D721Med (cell line): ENCODE measurements around the gene RASL11B.

ENCODE experiments used
- DNase-seq: peaks from one replicate; pipeline ENCODE4 v3.0.0; 2011; ENCODE audit warnings: low spot score; ENCODE audit not compliant: insufficient read length
- FAIRE-seq: peaks from 2 replicates; lab custom pipeline; 2011; peaks lifted over from hg19 to GRCh38; lab: Jason Lieb, UNC
- TF ChIP-seq, protein P1 (sequence below): IDR thresholded peaks from 2 replicates; pipeline ENCODE4 v1.5.1; 2012; ENCODE audit warnings: mild to moderate bottlenecking, control low read depth; ENCODE audit not compliant: insufficient read depth; ENCODE audit errors: missing control alignments

Gene RASL11B

DNA sequence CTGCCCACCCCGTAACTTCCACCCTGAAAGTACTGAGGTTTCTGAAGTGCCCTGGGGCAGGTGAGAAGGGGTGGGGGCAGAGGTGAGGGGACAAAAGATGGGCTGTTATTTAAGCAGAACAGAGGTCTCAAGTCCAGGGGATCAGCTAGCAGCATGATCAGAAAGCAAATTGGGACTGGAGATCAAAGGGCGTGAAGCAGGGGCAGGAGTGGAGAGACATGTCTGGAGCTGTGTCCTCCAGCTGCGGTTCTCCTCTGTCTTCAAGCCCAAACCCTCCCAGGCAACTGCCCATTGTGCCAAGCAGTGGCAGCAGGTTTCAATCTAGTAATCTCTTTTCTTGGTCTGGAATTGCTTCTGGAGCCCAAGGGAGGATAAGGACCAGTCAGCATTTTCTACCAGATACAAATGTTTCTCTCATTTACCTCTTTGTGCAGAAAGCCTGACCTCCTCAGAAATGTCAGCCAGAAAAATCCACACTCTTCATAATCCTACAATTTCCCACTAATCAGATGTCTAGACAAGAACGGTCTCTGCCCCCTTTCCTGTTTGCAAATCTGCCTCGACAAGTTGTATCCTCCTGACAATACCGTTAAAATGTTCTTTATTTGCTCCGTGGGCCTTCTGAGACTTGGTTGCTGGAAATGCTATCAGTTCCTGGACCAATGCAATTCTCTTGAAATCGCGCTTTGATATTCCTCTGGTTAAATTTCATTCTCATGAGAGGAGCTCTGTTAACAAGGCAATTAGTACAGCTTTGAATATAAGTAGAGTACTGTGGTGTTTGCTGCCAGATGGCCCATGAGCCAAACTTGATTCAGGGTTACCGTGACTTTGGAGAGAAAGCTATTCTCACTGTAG lies 23.2 kb upstream of the RASL11B start:
- DNase-seq (no peak), FAIRE-seq (no peak)
- TF ChIP-seq, protein P1, sequence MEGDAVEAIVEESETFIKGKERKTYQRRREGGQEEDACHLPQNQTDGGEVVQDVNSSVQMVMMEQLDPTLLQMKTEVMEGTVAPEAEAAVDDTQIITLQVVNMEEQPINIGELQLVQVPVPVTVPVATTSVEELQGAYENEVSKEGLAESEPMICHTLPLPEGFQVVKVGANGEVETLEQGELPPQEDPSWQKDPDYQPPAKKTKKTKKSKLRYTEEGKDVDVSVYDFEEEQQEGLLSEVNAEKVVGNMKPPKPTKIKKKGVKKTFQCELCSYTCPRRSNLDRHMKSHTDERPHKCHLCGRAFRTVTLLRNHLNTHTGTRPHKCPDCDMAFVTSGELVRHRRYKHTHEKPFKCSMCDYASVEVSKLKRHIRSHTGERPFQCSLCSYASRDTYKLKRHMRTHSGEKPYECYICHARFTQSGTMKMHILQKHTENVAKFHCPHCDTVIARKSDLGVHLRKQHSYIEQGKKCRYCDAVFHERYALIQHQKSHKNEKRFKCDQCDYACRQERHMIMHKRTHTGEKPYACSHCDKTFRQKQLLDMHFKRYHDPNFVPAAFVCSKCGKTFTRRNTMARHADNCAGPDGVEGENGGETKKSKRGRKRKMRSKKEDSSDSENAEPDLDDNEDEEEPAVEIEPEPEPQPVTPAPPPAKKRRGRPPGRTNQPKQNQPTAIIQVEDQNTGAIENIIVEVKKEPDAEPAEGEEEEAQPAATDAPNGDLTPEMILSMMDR, result no peak

DNA sequence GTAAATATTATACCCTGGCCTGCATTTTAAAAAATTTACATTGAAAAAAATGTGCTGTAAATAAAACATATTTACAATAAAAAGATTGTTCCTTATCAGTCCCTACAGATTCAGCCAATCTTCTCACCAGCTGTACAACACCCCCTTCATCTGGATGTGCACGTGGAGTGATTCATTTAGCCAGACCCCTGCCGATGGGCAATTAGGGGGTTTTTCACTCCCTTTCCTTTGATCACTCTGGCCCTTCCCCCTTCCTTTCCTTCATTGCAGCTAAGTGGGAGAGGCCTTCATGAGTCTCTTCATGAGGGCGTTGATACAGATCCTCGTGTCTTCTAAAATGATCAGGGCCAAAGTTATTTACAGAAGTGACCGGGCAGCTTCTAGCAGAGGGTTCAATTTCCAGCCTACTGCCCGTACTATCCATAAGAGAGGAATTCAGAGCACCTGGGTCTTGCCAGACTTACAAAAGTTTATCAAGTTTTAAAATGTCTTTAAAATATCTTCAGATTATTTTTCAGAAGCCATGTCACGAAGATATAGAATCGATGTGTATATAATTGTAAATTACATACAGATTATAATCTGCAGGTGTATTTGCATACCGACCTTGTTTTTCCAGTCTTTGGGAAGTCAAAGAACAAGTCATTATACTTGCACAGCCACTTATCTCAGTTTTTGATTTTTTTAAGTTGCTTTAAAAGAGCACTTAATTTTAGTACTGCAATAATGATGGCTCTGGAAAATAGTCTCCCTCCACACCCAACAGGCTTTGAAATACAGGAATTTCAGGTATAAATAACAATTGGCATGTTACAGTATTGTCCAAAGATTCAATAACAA lies 21.4 kb upstream of the RASL11B start:
- no peak for FAIRE-seq
- DNase-seq, result no peak
- TF ChIP-seq, protein P1, result no peak

DNA sequence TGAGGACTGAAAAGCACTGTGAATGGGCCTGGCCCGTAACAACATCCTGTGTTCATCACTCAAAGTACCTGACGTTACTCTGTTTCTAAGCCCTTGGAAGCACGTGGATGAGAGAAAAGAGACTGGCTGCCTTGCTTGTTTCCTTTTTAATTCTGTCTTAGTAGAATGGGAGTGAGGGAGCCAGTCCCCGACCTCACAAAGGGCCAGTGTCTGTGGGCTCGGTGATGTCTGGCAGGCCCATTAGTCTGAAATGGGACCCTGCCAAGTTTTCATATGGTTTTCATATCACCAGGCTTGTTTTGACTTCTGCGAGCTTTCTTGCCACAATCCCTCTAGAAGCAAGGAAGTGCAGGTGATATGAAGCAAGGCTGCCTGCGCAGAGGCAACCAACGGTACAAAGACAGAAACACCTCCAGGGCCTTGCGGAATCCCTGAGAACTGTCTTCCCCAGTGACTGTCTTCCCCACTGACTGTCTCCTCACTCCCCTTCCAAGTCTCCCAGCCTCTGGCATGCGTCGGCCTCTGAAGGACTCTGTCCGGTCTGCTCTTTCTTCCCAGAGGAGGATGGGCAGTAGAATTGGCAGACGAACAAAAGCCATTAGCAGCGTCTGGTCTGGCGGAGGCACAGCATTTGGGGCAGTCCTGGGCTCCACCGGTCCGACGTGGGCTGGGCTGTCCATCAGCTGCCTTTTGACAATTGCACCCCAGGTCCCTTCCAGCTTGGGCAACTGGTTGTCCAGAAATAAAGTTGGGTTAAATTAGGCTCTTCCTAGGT lies 20.2 kb upstream of the RASL11B start:
- DNase-seq (no peak), FAIRE-seq (no peak)
- TF ChIP-seq, protein P1, result no peak

DNA sequence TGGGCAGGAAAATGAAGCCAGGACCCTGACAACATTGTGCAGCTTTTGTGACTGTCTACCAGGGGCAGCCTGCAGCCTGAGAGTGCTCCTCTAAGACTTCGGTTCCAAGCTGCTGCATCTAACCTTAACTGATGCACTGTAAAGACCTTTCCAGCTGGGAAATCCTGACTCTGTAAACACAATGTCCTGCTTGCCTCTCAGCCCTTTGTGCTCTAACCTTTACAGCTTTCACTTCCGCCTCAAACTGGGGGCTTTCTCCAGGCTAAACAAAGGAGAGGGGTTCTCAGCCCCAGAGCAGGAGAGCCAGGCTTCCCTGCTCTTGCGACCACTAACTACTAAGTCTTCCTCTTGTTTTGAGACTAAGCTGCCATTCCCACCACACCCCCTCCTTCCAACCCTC lies 19.3 kb upstream of the RASL11B start:
- TF ChIP-seq, protein P1, result no peak
- DNase-seq (no peak), FAIRE-seq (no peak)

DNA sequence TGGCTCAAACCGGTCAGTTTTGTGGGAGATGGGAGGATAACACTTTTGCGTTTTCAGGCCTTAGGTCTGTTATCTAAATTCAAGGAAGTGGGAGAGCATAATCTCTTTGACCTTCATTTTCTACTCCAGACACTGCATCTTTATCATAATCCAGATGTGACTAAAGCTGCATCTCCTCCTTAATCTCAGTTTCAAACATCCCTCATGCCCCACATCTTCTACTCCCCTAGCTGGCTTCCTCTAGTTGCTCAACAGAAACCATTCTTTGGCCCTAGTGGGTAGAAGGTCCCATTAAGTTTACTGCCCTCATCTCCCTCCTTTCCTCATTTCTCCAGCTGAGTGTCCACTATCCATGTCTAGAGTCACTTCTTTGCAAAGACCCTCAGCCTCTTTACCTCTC lies 18.8 kb upstream of the RASL11B start:
- TF ChIP-seq, protein P1, result no peak
- DNase-seq (no peak), FAIRE-seq (no peak)

DNA sequence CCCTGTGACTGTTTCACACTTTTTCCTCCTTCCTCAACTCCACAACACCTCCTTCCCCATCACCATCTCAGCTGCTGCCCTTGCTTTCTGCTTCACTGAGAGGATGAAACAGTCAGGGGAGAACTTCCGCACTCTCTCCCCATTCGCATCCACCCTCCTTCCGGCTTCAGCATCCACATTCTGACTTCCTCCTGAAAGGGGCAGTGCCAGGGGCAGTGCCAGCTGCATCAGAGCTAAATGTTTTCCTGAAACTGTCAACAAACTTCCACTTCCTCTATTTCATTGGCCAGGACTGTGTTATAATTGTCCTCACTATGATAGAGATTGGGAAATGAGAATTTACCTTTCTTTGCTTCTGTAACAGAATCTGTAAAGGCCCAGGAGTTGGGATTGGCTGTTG lies 18.2 kb upstream of the RASL11B start:
- TF ChIP-seq, protein P1, result no peak
- FAIRE-seq, result no peak
- DNase-seq, result no peak
